NCI-H460 (cell line): ENCODE results near the gene SIGLEC6. TPM values are rescaled to one million over a fixed set of nuclear protein-coding genes. Genes with fewer than 3 reads are reported as not detected.

Source experiments
- DNase-seq: peaks from one replicate; pipeline ENCODE4 v3.0.0-alpha.2; 2016; ENCODE audit warnings: low read depth; ENCODE audit errors: extremely low read depth
- polyA plus RNA-seq: library from polyadenylated mRNA; depleted of rRNA; stranded (reverse); fragments of >200 nt; gene quantifications from 2 replicates; pipeline ENCODE4 v1.2.3, GENCODE V29; 2014; cell fraction: nucleus; rRNA removed
- total RNA-seq: library from RNA; depleted of rRNA; stranded (reverse); fragments of >200 nt; shearing (Covaris generic); gene quantifications from 2 replicates; pipeline ENCODE4 v1.2.3, GENCODE V29; 2014; rRNA removed

The SIGLEC6 gene
- not detected in 2 replicates for total RNA-seq
- polyA plus RNA-seq, result not detected in 2 replicates

DNA sequence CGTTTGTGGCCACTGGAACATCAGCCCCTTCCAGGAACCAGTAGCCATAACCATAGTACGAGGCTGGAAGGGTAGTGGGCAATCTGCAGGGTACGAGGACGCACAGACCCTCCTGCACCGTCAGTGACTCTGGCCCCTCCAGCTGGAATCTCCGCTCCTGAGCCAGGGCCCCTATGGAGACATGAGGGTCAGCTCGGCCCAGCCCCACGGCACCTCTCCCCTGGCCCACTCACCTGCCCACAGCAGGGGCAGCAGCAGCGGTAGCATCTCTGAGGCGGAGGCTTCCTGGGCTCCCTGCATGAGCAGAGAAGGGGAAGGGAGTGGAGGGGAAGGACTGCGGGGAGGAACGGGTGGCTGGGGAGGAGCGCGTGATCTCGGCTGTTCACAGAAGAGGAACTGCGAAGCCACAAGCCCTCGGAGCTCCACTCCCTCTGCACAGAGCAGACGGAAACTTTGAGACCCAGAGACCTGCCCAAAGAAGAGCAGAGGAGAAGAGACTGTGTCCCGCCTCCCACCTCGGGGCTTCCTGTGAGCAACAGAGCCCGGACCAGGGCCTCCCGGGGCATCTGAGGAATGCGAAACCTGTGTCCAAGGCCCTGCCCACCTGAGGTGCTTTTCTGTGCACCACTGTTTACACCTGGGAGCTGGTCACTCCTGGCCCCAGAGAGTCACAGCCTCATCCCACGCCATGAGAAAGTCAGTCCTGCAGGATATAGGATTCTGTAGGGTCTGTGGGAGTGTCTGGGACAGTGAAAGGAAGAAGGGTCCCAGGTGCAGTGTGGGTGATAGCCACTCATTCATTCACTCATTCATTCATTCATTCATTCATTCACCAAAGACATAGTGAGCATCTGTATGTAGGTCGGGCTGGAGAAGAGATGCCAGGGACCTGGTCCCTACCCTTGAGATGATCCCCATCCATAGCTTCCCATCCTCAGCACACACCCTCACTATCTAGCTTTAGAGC is at the start of gene SIGLEC6:
SIGLEC6 (minus strand) TSS at position 322 of the 967 bp plus-strand sequence; CDS start at position 300, 22 bp downstream.
- DNase-seq, result no peak

DNA sequence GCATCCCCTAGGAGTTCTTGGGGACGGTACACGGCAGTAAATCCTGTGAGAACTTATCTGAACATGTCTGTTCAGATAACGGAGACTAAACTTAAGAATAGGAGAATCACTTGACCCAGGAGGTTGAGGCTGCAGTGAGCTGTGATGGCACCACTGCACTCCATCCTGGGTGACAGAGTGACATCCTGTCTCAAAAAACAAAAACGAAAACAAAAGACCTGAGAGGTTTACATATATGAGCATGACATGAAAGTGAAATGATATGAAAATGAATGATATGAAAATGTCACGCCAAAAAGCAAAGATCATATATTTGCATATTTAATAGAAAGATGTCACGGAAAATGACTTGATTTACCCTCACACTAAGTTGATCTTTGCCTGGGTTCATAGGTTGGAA is 45.4 kb upstream of the SIGLEC6 start:
- no peak for DNase-seq

DNA sequence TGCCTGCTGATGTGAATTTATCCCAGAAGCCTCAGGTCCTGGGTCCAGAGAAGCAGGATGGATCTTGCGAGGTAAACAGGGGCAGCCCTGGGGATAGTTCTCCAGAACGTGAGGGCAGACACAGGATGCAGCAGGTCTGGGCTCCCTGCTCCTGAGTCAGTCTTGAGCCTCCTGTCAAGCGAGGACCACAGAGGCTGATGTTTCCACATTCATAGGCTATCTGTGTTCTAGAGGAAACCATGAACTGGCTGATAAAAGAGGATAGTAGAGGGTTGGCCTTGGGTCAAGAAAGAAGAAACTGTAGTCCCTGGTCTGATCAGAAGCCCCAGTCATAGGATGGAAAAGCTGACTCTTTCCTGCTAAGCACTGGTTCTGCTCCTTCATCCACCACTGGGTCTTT is 41.9 kb upstream of the SIGLEC6 start:
- DNase-seq, result no peak

DNA sequence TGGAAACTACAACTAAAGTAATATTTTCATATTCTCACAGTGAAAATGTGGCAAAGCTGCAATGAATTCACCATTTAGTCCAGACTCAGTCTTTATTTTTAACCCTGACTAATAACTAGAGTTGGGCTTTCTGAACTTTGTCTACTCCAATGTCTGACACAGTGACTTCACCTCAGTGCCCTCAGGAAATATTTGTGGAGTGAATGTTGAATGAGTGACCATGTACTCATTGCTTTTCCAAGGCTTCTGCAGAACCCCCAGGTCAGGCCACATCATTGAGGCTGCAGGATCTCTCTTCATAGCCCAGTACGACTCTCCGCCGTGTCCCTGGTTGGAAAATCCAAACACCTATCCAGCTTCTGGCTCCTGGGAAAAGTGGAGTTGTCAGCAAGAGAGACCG is 41.4 kb upstream of the SIGLEC6 start:
- DNase-seq, result no peak

DNA sequence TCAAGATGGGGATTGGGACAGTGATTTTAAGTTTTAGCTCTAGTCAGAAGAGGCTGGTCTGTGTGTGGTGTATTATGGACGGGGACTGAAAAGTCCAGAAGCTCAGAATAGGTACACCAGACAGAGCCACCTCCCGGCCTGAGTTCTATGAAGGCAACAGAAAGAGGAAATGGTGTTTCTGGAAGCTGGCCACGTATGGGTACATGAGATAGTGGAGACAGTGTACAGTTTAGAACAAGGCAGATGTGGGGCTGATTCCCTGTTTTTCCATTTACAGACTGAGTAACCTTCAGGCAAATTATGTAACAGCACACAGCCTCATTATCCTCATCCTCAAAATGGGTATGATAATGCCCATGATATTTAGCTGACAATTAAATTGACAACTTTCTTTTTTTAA is 40.9 kb upstream of the SIGLEC6 start:
- DNase-seq, result no peak

DNA sequence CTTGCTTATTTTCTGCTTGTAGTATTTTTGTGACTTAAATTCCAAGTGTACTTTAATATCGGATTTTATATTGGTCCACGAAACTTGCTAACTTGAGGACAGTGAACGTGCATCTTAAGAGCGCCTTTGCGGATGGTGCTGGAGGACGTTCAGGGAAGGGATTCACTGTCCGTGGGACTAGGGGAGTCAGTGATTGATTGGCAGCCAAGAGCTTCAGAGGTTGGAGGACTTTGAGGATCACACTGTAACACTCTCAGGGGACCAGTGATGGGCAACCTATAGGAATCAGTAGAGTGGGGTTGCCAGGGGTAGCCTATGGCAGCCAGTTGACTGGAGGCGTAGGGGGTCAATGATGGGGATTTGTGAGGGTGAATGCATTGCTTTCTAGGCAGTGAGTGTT is 40.1 kb upstream of the SIGLEC6 start:
- no peak for DNase-seq

DNA sequence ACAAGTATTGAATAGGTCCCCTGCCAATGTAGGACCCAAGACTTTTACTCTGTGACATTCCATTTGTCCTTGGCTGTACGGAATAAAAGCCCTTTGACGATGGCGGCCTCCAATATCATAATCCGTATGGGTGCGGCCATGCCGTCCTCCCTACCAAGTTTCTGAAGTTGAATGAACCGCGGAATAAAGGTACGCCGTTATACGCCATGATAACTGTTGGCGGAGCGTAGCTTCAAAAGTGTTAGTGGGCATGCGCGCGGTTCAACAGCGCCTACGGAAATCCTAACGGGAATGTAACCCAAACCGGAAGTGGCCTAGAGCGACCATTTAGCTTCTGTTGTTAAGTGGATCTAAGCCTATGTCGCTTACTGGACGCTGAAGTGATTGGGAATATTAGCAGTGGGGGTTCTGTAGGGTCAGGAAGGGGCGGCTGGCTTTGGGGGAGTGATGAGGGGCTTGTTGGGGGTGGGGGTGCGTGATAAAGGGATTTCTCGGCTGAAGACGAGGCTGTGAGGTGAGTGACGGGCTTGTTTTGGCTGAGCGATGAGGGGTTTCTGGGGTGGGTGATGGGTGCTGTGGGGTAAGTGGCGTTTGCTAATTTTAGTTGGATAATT is 39.6 kb upstream of the SIGLEC6 start, which contains the start of gene ZNF175:
ZNF175 (plus strand) TSS at position 322 of the 614 bp plus-strand sequence. CDS start 2,047 bp downstream, outside the sequence.
- peak; percentile 93 for DNase-seq

DNA sequence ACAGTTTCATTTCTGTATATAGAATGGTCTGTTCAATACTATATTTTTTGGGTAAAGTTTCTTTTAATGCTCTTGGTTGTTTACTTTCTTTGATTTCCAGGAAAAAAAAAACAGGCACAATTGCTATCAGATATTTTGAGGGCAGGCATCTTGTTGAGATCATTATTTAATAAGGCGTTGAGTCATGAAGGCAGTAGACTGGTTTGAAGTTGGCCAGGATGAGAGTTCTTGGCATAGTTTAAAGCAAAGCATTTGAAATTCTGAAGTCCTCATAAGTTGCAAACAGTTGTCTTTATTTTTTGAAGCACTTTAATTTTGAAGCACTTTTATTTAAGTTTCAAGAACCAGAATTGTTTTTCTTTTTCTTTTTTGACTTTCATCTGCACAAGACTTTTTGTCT is 37.0 kb upstream of the SIGLEC6 start:
- no peak for DNase-seq

DNA sequence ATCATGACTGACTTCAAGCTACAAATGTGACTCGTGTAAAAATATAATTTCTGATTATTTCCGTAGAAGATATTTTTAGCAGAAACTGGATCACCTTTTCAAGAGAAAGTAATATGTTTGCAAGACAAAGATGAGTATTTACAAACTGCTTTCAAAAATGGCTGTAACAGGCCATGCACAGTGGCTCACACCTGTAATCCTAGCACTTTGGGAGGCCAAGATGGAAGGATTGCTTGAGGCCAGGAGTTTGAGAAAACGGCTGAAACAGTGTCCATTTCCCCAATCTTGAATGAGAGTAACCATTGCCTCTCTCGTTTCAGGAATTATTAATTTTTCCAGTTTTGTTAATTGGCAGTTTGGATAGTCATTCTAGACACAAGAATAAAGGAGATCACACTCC is 36.1 kb upstream of the SIGLEC6 start:
- DNase-seq, result no peak

DNA sequence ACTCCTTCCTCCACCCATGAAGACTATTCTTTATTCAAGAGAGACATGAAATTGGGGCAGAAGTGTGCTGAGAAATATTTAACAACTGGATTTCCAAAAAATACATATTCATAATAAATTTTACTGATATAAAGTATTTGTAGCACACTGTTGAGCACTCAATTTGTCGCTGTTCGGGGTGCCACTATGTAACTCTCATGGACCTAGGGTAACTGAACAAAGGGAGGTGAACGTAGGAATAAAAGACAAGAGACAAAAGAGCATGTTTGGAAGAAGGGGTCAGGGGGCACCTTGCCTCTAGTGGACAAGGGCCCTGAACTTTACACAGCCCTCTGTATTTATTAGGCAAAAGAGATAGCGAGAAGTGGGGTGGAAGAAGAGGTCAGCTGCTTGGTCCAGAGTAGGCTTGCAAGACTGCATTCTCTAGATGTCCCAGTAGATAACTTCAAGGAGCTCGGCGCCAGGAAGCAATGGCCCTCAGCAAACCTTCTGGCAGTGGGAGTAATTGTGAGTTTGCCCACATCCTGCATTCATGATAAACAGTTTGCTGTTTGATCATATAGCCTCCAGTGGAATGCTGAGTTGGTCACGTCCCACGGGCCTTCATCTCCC is 35.1 kb upstream of the SIGLEC6 start:
- no peak for DNase-seq

DNA sequence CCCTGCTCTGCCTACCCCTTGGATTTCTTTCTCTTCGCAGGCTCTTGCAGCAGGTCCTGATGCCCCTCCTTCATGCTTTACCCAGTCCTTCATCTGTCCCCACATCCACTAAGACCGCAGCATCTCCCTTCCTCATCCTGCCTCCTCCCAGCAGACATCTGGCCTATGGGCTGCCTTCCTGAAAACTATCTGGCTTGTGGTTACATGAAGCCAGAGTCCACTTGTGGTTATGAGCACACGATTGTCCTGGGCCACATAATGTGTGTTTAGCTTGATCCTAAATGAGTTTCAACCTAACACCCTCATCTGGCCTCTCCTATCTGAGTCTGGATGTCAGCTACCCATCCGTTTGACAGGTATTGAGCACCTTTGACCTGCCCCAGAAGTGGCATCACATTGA is 34.1 kb upstream of the SIGLEC6 start:
- no peak for DNase-seq

DNA sequence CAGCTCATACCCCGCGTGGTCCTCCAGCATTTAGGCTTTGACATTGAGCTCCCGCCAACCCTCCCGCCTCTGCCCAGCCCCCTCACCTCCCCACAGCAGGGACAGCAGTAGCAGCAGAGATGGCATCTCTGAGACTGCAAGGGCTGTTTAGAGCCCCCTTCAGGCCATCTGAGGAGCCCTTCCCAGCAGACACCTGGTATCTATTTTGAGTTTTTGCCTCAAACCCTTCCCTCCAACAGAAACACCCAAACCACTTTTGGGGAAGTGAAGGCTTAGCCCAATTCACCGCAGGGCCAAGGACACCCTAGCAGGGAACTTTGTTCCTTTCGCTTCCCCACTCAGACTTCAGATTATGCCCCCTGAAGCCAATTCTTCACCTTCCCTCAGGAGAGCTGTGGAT is 33.3 kb upstream of the SIGLEC6 start:
- DNase-seq, result no peak

DNA sequence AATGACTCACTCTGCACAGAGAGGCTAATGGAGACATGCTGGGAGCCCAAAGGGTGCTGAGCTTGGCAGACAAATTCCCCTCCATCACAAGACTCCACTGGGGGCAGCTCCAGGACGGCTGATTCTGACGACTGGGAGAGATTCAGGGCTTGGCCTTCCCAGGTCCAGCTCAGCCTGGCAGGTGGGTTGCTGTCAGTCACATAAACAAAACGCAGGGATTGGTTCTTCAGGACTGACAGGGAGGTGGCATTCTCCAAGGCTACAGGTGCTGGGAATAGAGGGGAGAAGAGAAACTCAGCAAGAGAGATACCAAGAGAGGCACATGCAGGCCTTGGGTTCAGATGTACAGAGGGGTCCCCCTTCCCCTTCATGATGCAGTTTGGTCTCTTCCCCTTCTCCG is 28.9 kb upstream of the SIGLEC6 start:
- DNase-seq, result no peak

DNA sequence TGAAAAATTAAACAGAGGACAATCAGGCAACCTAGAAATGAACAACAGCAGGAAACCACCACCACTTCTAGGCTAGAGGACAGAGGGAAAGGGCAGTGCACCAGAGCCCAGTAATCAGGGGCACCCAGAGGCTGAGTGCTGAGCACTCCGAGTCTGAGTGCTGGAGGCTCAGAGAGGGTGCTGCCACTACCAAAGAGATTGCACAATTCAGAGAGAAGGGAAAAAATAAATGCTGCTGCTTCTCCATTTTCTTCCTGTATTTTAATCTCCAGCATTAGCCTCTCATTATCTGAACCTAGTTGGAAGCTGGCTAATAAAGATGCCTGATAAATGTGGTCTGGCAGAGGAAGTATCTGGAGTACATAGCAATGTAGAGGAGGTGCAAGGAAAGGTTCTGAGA is 27.8 kb upstream of the SIGLEC6 start:
- no peak for DNase-seq

DNA sequence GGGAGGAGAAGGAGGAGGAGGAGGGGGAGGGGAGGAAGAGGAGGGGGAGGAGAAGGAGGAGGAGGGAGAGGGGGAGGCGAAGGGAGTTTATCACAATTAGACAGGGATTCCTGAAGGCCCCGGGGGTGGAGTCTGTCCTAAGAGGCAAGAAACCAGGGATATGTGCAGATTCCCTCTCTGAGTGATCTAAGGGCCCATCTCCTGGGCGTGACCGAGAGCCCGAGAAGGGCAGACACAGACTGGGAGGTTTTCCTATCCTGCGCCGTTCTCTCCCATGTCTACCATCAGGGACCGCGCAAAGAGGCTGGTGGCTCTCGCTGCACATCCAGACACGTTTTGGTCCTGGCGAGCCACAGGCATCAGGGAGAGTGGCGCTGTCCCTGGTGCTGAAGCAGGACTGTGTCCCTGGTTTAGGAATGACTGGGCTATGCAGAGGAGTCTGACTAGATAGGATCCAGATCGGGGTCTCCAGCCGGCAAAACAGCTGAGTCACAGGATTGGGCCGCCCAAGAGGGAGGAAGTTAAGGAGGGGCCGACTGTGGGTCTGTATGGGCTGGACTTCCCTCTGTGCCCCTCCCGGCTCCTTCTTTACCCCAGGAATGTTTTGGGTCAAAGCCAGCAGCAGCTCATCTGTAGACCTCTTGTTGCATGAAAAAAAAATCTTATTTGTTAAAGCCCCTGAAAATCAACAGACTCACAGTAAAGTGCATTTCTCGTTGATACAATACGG is 21.7 kb upstream of the SIGLEC6 start:
- DNase-seq, result peak; percentile 60

DNA sequence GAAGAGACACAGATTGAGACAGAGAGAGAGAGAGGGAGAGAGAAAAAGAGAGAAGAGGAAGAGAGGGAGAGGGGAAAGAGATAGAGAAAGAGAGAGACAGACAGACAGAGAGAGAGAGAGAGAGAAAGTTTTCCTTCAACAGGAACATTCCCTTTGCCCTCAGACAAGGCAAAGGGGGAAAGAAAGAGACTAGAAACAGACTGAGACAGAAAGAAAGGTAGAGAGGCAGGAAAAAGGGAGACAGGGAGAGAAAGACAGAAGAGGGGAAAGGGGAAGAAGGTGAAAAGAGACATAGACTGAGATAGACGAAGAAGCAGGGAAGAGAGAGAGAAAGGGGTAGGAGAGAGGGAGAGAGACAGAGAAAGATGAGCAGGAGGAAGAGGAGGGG is 21.1 kb upstream of the SIGLEC6 start:
- no peak for DNase-seq

DNA sequence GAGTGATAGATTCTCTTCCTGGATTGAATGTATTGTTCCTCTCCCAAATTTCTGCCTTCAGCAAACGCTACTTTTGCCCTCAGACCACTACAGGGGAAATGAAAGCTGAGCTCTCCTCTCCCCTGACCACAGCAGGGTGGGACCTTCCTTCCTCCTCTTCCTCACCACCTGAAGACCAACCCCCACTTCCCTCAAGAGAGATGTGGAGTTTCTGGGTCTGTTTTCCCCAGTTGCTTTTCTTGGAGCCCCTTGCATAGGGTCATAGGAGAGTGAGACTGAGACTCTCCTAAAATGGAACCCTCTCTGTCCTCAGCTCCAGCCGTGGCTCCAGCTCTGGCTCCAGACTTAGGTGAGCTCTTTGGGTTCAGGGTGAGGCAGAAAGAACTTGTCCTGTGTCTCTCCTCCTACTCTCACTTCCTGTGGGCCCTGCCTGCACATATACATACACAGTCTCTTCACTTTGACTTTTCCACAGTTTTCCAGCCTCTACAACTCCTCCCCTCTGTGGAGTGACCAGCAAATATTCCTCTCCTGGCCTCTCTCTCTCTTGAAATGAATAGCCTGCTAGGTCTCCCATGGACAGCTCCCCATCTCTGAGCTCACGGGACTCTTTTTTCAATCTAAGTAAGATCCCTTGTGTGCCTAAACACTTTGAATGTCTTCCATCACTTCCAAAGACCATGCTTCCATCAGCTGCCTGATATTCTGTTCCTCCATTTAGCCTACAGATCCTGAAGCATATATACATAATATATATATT is 20.4 kb upstream of the SIGLEC6 start:
- DNase-seq, result no peak

DNA sequence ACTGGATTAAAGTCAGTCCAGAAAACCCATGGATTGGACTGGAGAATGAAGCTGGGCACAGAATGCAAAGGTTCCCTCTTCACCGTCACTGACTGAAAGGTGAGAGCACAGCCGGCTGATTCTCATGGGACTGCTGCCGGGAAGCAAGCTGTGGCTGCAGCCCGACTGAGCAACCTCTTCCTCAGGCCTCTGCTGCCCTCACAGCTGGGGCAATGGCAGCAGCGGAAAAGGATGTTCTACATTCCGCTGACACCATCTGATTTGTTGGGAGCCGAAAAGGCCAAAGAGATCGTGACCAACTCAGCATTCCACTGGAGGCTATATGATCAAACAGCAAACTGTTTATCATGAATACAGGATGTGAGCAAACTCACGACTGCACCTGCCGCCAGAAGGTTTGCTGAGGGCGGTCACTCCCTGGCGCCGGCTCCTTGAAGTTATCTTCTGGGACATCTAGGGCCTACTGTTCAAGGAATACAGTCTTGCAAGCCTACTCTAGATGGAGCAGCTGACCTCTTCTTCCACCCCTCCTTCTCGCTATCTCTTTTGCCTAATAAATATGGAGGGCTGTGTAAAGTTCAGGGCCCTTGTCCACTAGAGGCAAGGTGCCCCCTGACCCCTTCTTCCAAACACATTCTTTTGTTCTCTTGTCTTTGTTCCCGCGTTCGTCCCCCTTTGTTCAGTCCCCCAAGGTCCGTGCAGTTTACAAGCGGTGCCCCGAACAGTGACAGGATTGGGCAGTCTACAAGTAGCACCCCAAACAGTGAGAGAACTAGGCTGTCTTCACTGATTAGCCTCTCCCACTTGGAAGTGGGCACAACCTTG is 19.6 kb upstream of the SIGLEC6 start:
- no peak for DNase-seq
